SK-N-SH (cell line): ENCODE results near the gene TEX50. TPM values are rescaled to one million over a fixed set of nuclear protein-coding genes. Genes with fewer than 3 reads are reported as not detected.
"Not testable (repeated sequence)": the region's sequence is repeated elsewhere in the genome, so short reads cannot be mapped to it uniquely, and the experiment has no call there.

Experiments
- CTCF ChIA-PET: fragments of 300-600, 350-600 bp; formaldehyde crosslinking; extraction: SDS; loops from one replicate; lab custom pipeline; 2021; lab: Yijun Ruan, JAX
- POLR2A ChIA-PET: fragments of 350-600 bp; sonication (Branson Sonifier 250); formaldehyde crosslinking; extraction: SDS; loops from one replicate; lab custom pipeline; 2020; ENCODE audit warnings: antibody characterized with exemption, inconsistent platforms; lab: Yijun Ruan, JAX
- DNase-seq: peaks from one replicate; pipeline ENCODE4 v3.0.0; 2012
- H2AFZ ChIP-seq: fragments of 200-600 bp; sonication (generic); 2 replicates; pipeline ENCODE4 v1.8.1; 2016; ENCODE audit warnings: antibody characterized with exemption, mild to moderate bottlenecking, low read depth
- H3F3A ChIP-seq: fragments of 200-600 bp; sonication (generic); replicated peaks from 2 replicates; pipeline ENCODE3; 2016; ENCODE audit warnings: antibody characterized with exemption, mild to moderate bottlenecking; ENCODE audit not compliant: insufficient read depth
- H3K27ac ChIP-seq, 2 experiments: fragments of 200-500 bp in 1 of 2; fragments of 200-600 bp in 1 of 2; sonication (Bioruptor generic) in 1 of 2; sonication (generic), shearing (Covaris generic) in 1 of 2; 2 replicates each; pipeline versions ENCODE4 v1.5.1 to v1.6.1; 2014 to 2016; ENCODE audit warnings: low read depth in 2 of 2, inconsistent platforms in 1 of 2, low read length in 1 of 2, mild to moderate bottlenecking in 1 of 2, mixed read lengths in 1 of 2
- H3K27me3 ChIP-seq: fragments of 200-600 bp; sonication (generic), shearing (Covaris generic); 2 replicates; pipeline ENCODE4 v1.6.1; 2016; ENCODE audit warnings: mixed run types; ENCODE audit not compliant: insufficient read depth
- H3K36me3 ChIP-seq, 2 experiments: fragments of 200-500 bp in 1 of 2; fragments of 200-600 bp in 1 of 2; sonication (Bioruptor generic) in 1 of 2; sonication (generic) in 1 of 2; replicated peaks in 1 of 2; 2 replicates each; pipeline versions ENCODE3 to v1.5.1; 2014 to 2016; ENCODE audit warnings: low read length in 1 of 2, mild to moderate bottlenecking in 1 of 2; ENCODE audit not compliant: insufficient read depth in 2 of 2, control insufficient read depth in 1 of 2
- H3K4me1 ChIP-seq, 2 experiments: fragments of 200-500 bp in 1 of 2; fragments of 200-600 bp in 1 of 2; sonication (Bioruptor generic) in 1 of 2; sonication (generic), shearing (Covaris generic) in 1 of 2; 2 replicates each; pipeline versions ENCODE4 v1.5.1 to v1.6.1; 2014 to 2016; ENCODE audit warnings: low read depth in 1 of 2, low read length in 1 of 2, mixed run types in 1 of 2; ENCODE audit not compliant: insufficient read depth in 2 of 2, control insufficient read depth in 1 of 2
- H3K4me2 ChIP-seq: fragments of 200-600 bp; sonication (generic), shearing (Covaris generic); 2 replicates; pipeline ENCODE4 v1.6.1; 2017; ENCODE audit warnings: mixed run types
- H3K4me3 ChIP-seq, 2 experiments: fragments of 200-500 bp in 1 of 2; fragments of 200-600 bp in 1 of 2; sonication (Bioruptor generic) in 1 of 2; sonication (generic), shearing (Covaris generic) in 1 of 2; 2 replicates each; pipeline versions ENCODE4 v1.5.1 to v1.8.1; 2014 to 2016; ENCODE audit warnings: low read depth in 2 of 2, inconsistent platforms in 1 of 2, low read length in 1 of 2, mild to moderate bottlenecking in 1 of 2, mixed read lengths in 1 of 2, moderate library complexity in 1 of 2
- H3K79me2 ChIP-seq: fragments of 200-600 bp; sonication (generic); 2 replicates; pipeline ENCODE4 v1.8.1; 2017; ENCODE audit warnings: mild to moderate bottlenecking; ENCODE audit not compliant: insufficient read depth
- H3K9ac ChIP-seq: fragments of 200-600 bp; sonication (generic); 2 replicates; pipeline ENCODE4 v1.6.1; 2017; ENCODE audit warnings: mixed run types
- H3K9me2 ChIP-seq: fragments of 200-600 bp; sonication (generic); 2 replicates; pipeline ENCODE4 v1.6.1; 2017; ENCODE audit warnings: mixed run types
- H3K9me3 ChIP-seq: fragments of 200-600 bp; sonication (generic); 2 replicates; pipeline ENCODE4 v1.6.1; 2017; ENCODE audit warnings: mixed run types, mild to moderate bottlenecking, moderate library complexity
- H4K20me1 ChIP-seq: fragments of 200-600 bp; sonication (generic); 2 replicates; pipeline ENCODE4 v1.6.1; 2017; ENCODE audit warnings: mild to moderate bottlenecking, mixed run types; ENCODE audit not compliant: insufficient read depth
- FOSL2 ChIP-seq: IDR thresholded peaks from 2 replicates; pipeline ENCODE4 v1.4.0; 2012; ENCODE audit warnings: low read depth, mild to moderate bottlenecking, moderate library complexity, borderline replicate concordance
- JUND ChIP-seq: IDR thresholded peaks from 2 replicates; pipeline ENCODE4 v1.4.0; 2012
- MXI1 ChIP-seq: IDR thresholded peaks from 2 replicates; pipeline ENCODE4 v1.6.1; 2012; ENCODE audit warnings: mild to moderate bottlenecking, low read depth, low read length, improper control_type of control experiment
- NRF1 ChIP-seq: IDR thresholded peaks from 2 replicates; pipeline ENCODE4 v1.6.1; 2012; ENCODE audit warnings: low read depth, mild to moderate bottlenecking, low read length
- RFX5 ChIP-seq: IDR thresholded peaks from 2 replicates; pipeline ENCODE4 v1.6.1; 2012; ENCODE audit warnings: mild to moderate bottlenecking, improper control_type of control experiment, low read length
- RXRA ChIP-seq: IDR thresholded peaks from 2 replicates; pipeline ENCODE4 v1.4.0; 2012; ENCODE audit warnings: low read depth, mild to moderate bottlenecking, borderline replicate concordance
- SIN3A ChIP-seq: IDR thresholded peaks from 2 replicates; pipeline ENCODE4 v1.6.1; 2012; ENCODE audit warnings: low read depth, mild to moderate bottlenecking, low read length, moderate library complexity, borderline replicate concordance
- TAF1 ChIP-seq: IDR thresholded peaks from 2 replicates; pipeline ENCODE4 v1.6.1; 2012; ENCODE audit warnings: low read depth, mild to moderate bottlenecking, low read length, moderate library complexity, borderline replicate concordance
- YY1 ChIP-seq: IDR thresholded peaks from 2 replicates; pipeline ENCODE4 v1.4.0; 2012; ENCODE audit warnings: low read depth, mild to moderate bottlenecking
- WGBS: methylation state at CpG from one replicate; pipeline ENCODE4 v1.1.6; 2017; ENCODE audit warnings: low lambda C conversion rate; 5-methylcytosine and 5-hydroxymethylcytosine counted together
- polyA plus RNA-seq, 3 experiments: library from polyadenylated mRNA; depleted of rRNA; stranded (reverse); fragments of >200 nt; gene quantifications; 2 replicates each; pipeline ENCODE4 v1.2.3, GENCODE V29; 2012
- TF ChIP-seq, protein P1 (sequence below): fragments of 150-350 bp; IDR thresholded peaks from 2 replicates; pipeline ENCODE4 v1.6.1; 2017; ENCODE audit warnings: antibody characterized with exemption, low read length, low read depth, borderline replicate concordance
- TF ChIP-seq, protein P2 (sequence below): fragments of 200-600 bp; sonication (generic); IDR thresholded peaks from 2 replicates; pipeline ENCODE4 v1.6.1; 2017; ENCODE audit warnings: antibody characterized with exemption, mild to moderate bottlenecking, moderate library complexity
- TF ChIP-seq, protein P3 (sequence below): fragments of 150-350 bp; IDR thresholded peaks from 2 replicates; pipeline ENCODE4 v1.6.1; 2016; ENCODE audit warnings: mild to moderate bottlenecking, low read depth, low read length

The TEX50 gene
- polyA plus RNA-seq, 1 of the 3 experiments (the other 2 are of a cell fraction): not detected

DNA sequence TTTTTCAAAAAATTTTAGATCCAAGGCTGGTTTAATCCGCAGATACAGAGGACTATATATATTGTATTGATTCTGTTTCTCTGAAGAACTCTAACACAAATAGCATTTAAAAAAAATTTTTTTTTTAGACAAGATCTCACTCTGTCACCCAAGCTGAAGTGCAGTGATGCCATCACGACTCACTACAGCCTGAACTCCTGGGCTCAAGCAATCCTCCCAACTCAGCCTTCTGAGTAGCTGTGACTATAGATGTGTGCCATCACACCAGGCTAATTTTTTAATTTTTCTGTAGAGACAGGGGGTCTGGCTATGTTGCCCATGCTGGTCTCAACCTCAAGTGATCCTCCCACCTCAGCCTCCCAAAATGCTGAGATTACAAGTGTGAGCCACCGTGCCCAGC lies 31.5 kb downstream of the TEX50 start:
- Histone ChIP-seq H3K9ac (no peak overlapping the region; the same call in 1 of the 2 replicates), H3K4me1 (peaks cover 6 to 8% of the 10 kb centered on the region in 2 experiments; a peak in 3 of 4 replicates), H2AFZ (peak overlapping the region; percentile 60; the same call in 1 of the 2 replicates), H3K9me3 (0 out of 2 replicates have a peak, but pooled peaks cover under 1% of the 10 kb centered on the region), H3K79me2 (no peaks in the 10 kb centered on the region), H4K20me1 (no peaks in the 10 kb centered on the region), H3K27me3 (no peaks in the 10 kb centered on the region), H3K4me2 (no peak overlapping the region; the same call in 1 of the 2 replicates), H3K27ac (peak overlapping the region in 1 of 2 experiments; percentile 59; a peak in 2 of 4 replicates), H3F3A (no peaks in the 10 kb centered on the region), H3K4me3 (no peak overlapping the region), H3K9me2 (no peaks in the 10 kb centered on the region), H3K36me3 (no peaks in the 10 kb centered on the region)
- WGBS: 68% methylated on average over 3 of the region's 3 CpGs
- ChIA-PET CTCF (interaction anchor here (0.8 kb wide), 1 partner anchor 21 kb away, joined by 4 read pairs; no protein-coding TSS in a partner anchor), POLR2A (no interaction called here)
- DNase-seq: no peak
- no peak for TF ChIP-seq YY1
- TF ChIP-seq JUND: peak; percentile 22; the same call in 1 of the 2 replicates
- no peak for TF ChIP-seq RXRA
- no peak for TF ChIP-seq SIN3A
- peak; percentile 59 for TF ChIP-seq FOSL2
- TF ChIP-seq MXI1: no peak

DNA sequence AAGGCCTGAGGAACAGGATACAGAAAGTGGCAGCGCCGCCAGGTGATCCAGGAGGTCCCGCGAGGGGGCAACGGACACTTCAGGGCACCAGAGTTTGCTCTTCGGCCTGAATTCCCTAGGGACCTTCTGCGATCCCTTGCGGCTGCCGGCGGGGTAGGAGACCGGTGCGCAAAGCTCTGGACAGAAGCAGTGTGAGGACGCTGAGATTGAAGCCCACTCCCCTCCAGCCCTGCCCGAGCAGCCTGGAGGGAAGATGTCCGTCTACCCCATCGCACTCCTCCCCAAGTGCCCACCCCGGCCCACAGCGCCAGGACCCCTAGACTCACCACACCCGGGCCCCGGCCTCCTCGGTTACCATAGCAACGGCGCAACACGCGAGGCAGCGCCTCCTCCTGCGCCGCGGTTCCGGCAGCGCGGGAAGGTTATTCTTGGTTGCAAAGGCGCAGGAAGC lies 34.4 kb downstream of the TEX50 start, which contains the start of gene ANKRD45:
TSS of gene ANKRD45 (minus strand) at position 361 of the 451 bp plus-strand sequence. CDS start 10,433 bp downstream, outside the sequence.
- Histone ChIP-seq H3K4me2 (peak within 1 kb of the TSS; percentile 79), H3K4me3 (peak within 1 kb of the TSS; percentile 63 to 66), H3K27ac (peak within 1 kb of the TSS in 1 of 2 experiments; percentile 43; a peak in 3 of 4 replicates), H3K9me3 (no peaks in the 10 kb centered on the region), H4K20me1 (no peaks in the 10 kb centered on the region), H3K27me3 (no peaks in the 10 kb centered on the region), H2AFZ (peak within 1 kb of the TSS; percentile 92), H3K4me1 (peaks cover 6 to 8% of the 10 kb centered on the region in 2 experiments; a peak in 3 of 4 replicates), H3K9ac (peak within 1 kb of the TSS; percentile 62; the same call in 1 of the 2 replicates), H3F3A (no peaks in the 10 kb centered on the region), H3K79me2 (no peaks in the 10 kb centered on the region), H3K9me2 (no peaks in the 10 kb centered on the region), H3K36me3 (no peaks in the 10 kb centered on the region)
- peak; percentile 58; the same call in 1 of the 2 replicates for TF ChIP-seq MXI1
- peak; percentile 24; the same call in 1 of the 2 replicates for TF ChIP-seq TAF1
- TF ChIP-seq, protein P1, sequence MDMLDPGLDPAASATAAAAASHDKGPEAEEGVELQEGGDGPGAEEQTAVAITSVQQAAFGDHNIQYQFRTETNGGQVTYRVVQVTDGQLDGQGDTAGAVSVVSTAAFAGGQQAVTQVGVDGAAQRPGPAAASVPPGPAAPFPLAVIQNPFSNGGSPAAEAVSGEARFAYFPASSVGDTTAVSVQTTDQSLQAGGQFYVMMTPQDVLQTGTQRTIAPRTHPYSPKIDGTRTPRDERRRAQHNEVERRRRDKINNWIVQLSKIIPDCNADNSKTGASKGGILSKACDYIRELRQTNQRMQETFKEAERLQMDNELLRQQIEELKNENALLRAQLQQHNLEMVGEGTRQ: no peak
- TF ChIP-seq, protein P2, sequence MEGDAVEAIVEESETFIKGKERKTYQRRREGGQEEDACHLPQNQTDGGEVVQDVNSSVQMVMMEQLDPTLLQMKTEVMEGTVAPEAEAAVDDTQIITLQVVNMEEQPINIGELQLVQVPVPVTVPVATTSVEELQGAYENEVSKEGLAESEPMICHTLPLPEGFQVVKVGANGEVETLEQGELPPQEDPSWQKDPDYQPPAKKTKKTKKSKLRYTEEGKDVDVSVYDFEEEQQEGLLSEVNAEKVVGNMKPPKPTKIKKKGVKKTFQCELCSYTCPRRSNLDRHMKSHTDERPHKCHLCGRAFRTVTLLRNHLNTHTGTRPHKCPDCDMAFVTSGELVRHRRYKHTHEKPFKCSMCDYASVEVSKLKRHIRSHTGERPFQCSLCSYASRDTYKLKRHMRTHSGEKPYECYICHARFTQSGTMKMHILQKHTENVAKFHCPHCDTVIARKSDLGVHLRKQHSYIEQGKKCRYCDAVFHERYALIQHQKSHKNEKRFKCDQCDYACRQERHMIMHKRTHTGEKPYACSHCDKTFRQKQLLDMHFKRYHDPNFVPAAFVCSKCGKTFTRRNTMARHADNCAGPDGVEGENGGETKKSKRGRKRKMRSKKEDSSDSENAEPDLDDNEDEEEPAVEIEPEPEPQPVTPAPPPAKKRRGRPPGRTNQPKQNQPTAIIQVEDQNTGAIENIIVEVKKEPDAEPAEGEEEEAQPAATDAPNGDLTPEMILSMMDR: peak; percentile 14; the same call in 1 of the 2 replicates
- TF ChIP-seq NRF1: peak; percentile 14; the same call in 1 of the 2 replicates
- TF ChIP-seq, protein P3, sequence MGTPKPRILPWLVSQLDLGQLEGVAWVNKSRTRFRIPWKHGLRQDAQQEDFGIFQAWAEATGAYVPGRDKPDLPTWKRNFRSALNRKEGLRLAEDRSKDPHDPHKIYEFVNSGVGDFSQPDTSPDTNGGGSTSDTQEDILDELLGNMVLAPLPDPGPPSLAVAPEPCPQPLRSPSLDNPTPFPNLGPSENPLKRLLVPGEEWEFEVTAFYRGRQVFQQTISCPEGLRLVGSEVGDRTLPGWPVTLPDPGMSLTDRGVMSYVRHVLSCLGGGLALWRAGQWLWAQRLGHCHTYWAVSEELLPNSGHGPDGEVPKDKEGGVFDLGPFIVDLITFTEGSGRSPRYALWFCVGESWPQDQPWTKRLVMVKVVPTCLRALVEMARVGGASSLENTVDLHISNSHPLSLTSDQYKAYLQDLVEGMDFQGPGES: no peak
- peak; percentile 33; the same call in 1 of the 2 replicates for TF ChIP-seq RFX5
- CTCF ChIA-PET: no interaction called here
- WGBS: 9% methylated on average over 28 of the region's 33 CpGs
- DNase-seq: peak; percentile 83
- POLR2A ChIA-PET: no interaction called here

DNA sequence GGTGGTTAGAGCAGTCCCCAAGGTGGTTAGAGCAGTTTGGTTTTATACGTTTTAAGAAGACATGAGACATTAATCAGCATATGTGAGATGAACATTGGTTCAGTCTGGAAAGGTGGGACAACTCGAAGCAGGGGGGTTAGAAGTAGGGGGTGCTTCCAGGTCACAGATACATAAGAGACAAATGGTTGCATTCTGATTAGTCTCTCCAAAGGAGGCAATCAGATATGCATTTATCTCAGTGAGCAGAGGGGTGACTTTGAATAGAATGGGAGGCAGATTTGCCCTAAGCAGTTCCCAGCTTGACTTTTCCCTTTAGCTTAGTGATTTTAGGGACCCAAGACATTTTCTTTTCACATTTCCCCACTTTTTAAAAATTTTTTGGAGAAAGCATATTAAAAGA lies 39.4 kb downstream of the TEX50 start:
- H3K4me3 ChIP-seq, H3K9me2 ChIP-seq, H4K20me1 ChIP-seq, H3K4me2 ChIP-seq, H3K79me2 ChIP-seq, DNase-seq, H3K27me3 ChIP-seq, H2AFZ ChIP-seq, H3F3A ChIP-seq, H3K36me3 ChIP-seq, H3K9me3 ChIP-seq, H3K4me1 ChIP-seq, POLR2A ChIA-PET, H3K9ac ChIP-seq, H3K27ac ChIP-seq: not testable (repeated sequence)
- CTCF ChIA-PET: interaction anchor here (0.6 to 1.1 kb wide), 2 partner anchors 10 to 394 kb away, joined by 3 read pairs; no protein-coding TSS in a partner anchor
- 55% methylated on average over 2 of the region's 2 CpGs for WGBS

DNA sequence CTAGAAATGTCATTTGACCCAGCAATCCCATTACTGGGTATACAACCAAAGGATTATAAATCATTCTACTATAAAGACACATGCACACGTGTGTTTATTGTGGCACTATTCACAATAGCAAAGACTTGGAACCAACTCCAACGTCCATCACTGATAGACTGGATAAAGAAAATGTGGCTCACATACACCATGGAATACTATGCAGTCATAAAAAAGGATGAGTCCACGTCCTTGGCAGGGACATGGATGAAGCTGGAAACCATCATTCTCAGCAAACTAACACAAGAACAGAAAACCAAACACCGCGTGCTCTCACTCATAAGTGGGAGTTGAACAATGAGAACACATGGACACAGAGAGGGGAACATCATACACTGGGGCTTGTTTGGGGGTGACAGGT lies 45.0 kb downstream of the TEX50 start:
- POLR2A ChIA-PET, CTCF ChIA-PET: not testable (repeated sequence)

More for the DNA sequence above, 45.0 kb downstream of the TEX50 start:
- H3K4me1 ChIP-seq, H3K4me3 ChIP-seq, H3K27me3 ChIP-seq, H4K20me1 ChIP-seq, H3K27ac ChIP-seq, H3K9ac ChIP-seq, H3K9me3 ChIP-seq, H3F3A ChIP-seq, H3K79me2 ChIP-seq, H3K9me2 ChIP-seq, H3K36me3 ChIP-seq, DNase-seq, H2AFZ ChIP-seq, H3K4me2 ChIP-seq: not testable (repeated sequence)
- 26% methylated on average over 5 of the region's 5 CpGs for WGBS
